CD4-positive, alpha-beta T cell (primary cell): ENCODE data around the gene ENOX2. TPM values are rescaled to one million over a fixed set of nuclear protein-coding genes. Genes with fewer than 3 reads are reported as not detected.

Source experiments
- ATAC-seq: fragments of 200-7000 bp; cut with Tn5 transposase; one replicate; pipeline ENCODE4 v1.10.0; 2022; ENCODE audit warnings: mild to moderate bottlenecking; ENCODE audit not compliant: poor library complexity
- CTCF ChIA-PET: fragments of 350-600 bp; sonication (Branson Sonifier 250); formaldehyde crosslinking; loops from one replicate; lab custom pipeline; 2021; ENCODE audit warnings: antibody characterized with exemption, inconsistent platforms; lab: Charles Lee
- POLR2A ChIA-PET: fragments of 350-600 bp; sonication (Branson Sonifier 250); formaldehyde crosslinking; loops from one replicate; lab custom pipeline; 2021; ENCODE audit warnings: antibody characterized with exemption, inconsistent platforms; lab: Charles Lee
- DNase-seq, 14 experiments: peaks; one replicate each; pipeline ENCODE4 v3.0.0-alpha.2; 2013 to 2020; ENCODE audit warnings: mixed read lengths in 2 of 14
- H3K27ac ChIP-seq, 2 donors: one replicate each; pipeline versions ENCODE4 v1.5.1 to v1.7.0; 2013; ENCODE audit warnings: low read length in 2 of 2, low read depth in 1 of 2, mild to moderate bottlenecking in 1 of 2
- H3K27me3 ChIP-seq, 2 experiments: 1 replicate in 1 of 2; 2 replicates in 1 of 2; pipeline versions ENCODE4 v1.6.1 to v1.7.0; 2013; ENCODE audit warnings: low read length in 2 of 2, control low read depth in 1 of 2, mild to moderate bottlenecking in 1 of 2, moderate library complexity in 1 of 2; ENCODE audit not compliant: insufficient read depth in 2 of 2, control insufficient read depth in 1 of 2
- H3K36me3 ChIP-seq: one replicate; pipeline ENCODE4 v1.6.1; 2013; ENCODE audit warnings: low read length, control low read depth; ENCODE audit not compliant: insufficient read depth
- H3K4me1 ChIP-seq: one replicate; pipeline ENCODE4 v1.6.1; 2013; ENCODE audit warnings: low read length, control low read depth; ENCODE audit not compliant: insufficient read depth
- H3K4me3 ChIP-seq: one replicate; pipeline ENCODE4 v1.5.1; 2013; ENCODE audit warnings: mild to moderate bottlenecking, low read length, moderate library complexity
- H3K9me3 ChIP-seq, 2 experiments: 1 replicate in 1 of 2; 2 replicates in 1 of 2; pipeline versions ENCODE4 v1.6.1 to v1.7.0; 2013; ENCODE audit warnings: low read length in 2 of 2, mild to moderate bottlenecking in 2 of 2, control low read depth in 1 of 2, moderate library complexity in 1 of 2; ENCODE audit not compliant: control insufficient read depth in 1 of 2, insufficient read depth in 1 of 2
- H3K27ac Mint-ChIP-seq: one replicate; pipeline ENCODE4 v1.8.0; 2020; ENCODE audit warnings: mixed read lengths
- H3K27me3 Mint-ChIP-seq: one replicate; pipeline ENCODE4 v1.8.0; 2021; ENCODE audit warnings: mixed read lengths
- H3K36me3 Mint-ChIP-seq: one replicate; pipeline ENCODE4 v1.8.0; 2021; ENCODE audit warnings: low read depth, mixed read lengths
- H3K4me1 Mint-ChIP-seq: one replicate; pipeline ENCODE4 v1.8.0; 2021; ENCODE audit warnings: low read depth, mixed read lengths
- H3K4me3 Mint-ChIP-seq: one replicate; pipeline ENCODE4 v1.8.0; 2020; ENCODE audit warnings: mild to moderate bottlenecking, mixed read lengths
- H3K9me3 Mint-ChIP-seq: one replicate; pipeline ENCODE4 v1.8.0; 2020; ENCODE audit warnings: mixed read lengths
- CTCF ChIP-seq: fragments of 200-600 bp; IDR thresholded peaks from one replicate; pipeline ENCODE4 v1.8.0; 2022; ENCODE audit warnings: antibody characterized with exemption, mild to moderate bottlenecking
- intact Hi-C, 2 experiments: fragments of 100-400 bp; cut with DNase I in 1 of 2; cut with micrococcal nuclease in 1 of 2; formaldehyde crosslinking; loops; one replicate each; pipeline versions ENCODE4 v1.15.1 to v1.9.0; 2023 to 2025; cut with DNase I, micrococcal nuclease
- total RNA-seq, 174 experiments: library from RNA in 2 of 174; stranded (reverse) in 2 of 174; gene quantifications; one replicate each; pipeline ENCODE4 v1.2.3 and lab custom pipeline; 2021 to 2026

The ENOX2 gene
- total RNA-seq, 2 experiments from 2014 or later, result 4.0 to 6.5 TPM

GRCh38 chrX:130830599-130831346 is 72.2 kb downstream of the ENOX2 start:
- Mint-ChIP-seq H3K9me3 (no peaks in the 10 kb centered on the region), H3K4me3 (no peak overlapping the region), H3K36me3 (no peaks in the 10 kb centered on the region), H3K27ac (no peak overlapping the region), H3K4me1 (peaks cover 20% of the 10 kb centered on the region), H3K27me3 (no peaks in the 10 kb centered on the region)
- H3K36me3 ChIP-seq, result no peaks in the 10 kb centered on the region
- H3K27me3 ChIP-seq, result no peaks in the 10 kb centered on the region
- no peak for DNase-seq
- no peak for ATAC-seq
- CTCF ChIA-PET, result no interaction called here
- no peak for TF ChIP-seq CTCF
- POLR2A ChIA-PET, result no interaction called here
- intact Hi-C loops, result no loop called here
- H3K4me1 ChIP-seq, result no peaks in the 10 kb centered on the region
- H3K27ac ChIP-seq, result no peak overlapping the region
- no peak overlapping the region for H3K4me3 ChIP-seq
- H3K9me3 ChIP-seq, result no peaks in the 10 kb centered on the region

GRCh38 chrX:130829526-130830515 is 73.2 kb downstream of the ENOX2 start:
- POLR2A ChIA-PET, result no interaction called here
- Mint-ChIP-seq H3K36me3 (no peaks in the 10 kb centered on the region), H3K27ac (no peak overlapping the region), H3K4me1 (peaks cover 17% of the 10 kb centered on the region), H3K4me3 (no peak overlapping the region), H3K9me3 (no peaks in the 10 kb centered on the region), H3K27me3 (no peaks in the 10 kb centered on the region)
- ATAC-seq (no peak), DNase-seq (no peak)
- CTCF ChIA-PET, result no interaction called here
- Histone ChIP-seq H3K27me3 (no peaks in the 10 kb centered on the region), H3K36me3 (no peaks in the 10 kb centered on the region), H3K27ac (no peak overlapping the region), H3K9me3 (no peaks in the 10 kb centered on the region), H3K4me1 (no peaks in the 10 kb centered on the region), H3K4me3 (no peak overlapping the region)
- no peak for TF ChIP-seq CTCF
- intact Hi-C loops, result no loop called here

- TF ChIP-seq CTCF, result no peak
- Histone ChIP-seq H3K27ac (no peak overlapping the region), H3K9me3 (no peaks in the 10 kb centered on the region), H3K4me1 (no peaks in the 10 kb centered on the region), H3K36me3 (no peaks in the 10 kb centered on the region), H3K4me3 (no peak overlapping the region), H3K27me3 (no peaks in the 10 kb centered on the region)
- H3K4me3 Mint-ChIP-seq, result no peak overlapping the region
- no peak for DNase-seq
- peaks cover 17% of the 10 kb centered on the region for H3K4me1 Mint-ChIP-seq
- intact Hi-C loops, result no loop called here
- H3K27ac Mint-ChIP-seq, result no peak overlapping the region
- ChIA-PET POLR2A (no interaction called here), CTCF (no interaction called here)
- no peaks in the 10 kb centered on the region for H3K9me3 Mint-ChIP-seq
- no peaks in the 10 kb centered on the region for H3K27me3 Mint-ChIP-seq
- no peaks in the 10 kb centered on the region for H3K36me3 Mint-ChIP-seq
- no peak for ATAC-seq
Measured at GRCh38 chrX:130828641-130829040, 74.4 kb downstream of the ENOX2 start.
